GM12878 (cell line): Measurements from ENCODE around the gene ZNF669. TPM values are rescaled to one million over a fixed set of nuclear protein-coding genes. Genes with fewer than 3 reads are reported as not detected.

Experiments used
- ATAC-seq: fragments of 200-7000 bp; cut with Tn5 transposase; 3 replicates; pipeline ENCODE4 v1.9.1; 2020; ENCODE audit warnings: mild to moderate bottlenecking, moderate library complexity
- BruUV-seq: library from RNA; stranded (reverse); fragments of 400-500 nt; replicated peaks from 2 replicates; lab custom pipeline; 2021; lab: Mats Ljungman, UMichigan
- CTCF ChIA-PET: fragments of 300-600 bp; sonication (Branson Sonifier 250); formaldehyde crosslinking; extraction: SDS; loops from one replicate; lab custom pipeline; 2021; ENCODE audit warnings: inconsistent platforms; lab: Yijun Ruan, JAX
- POLR2A ChIA-PET: fragments of 350-600 bp; formaldehyde crosslinking; extraction: SDS; loops from one replicate; lab custom pipeline; 2021; ENCODE audit warnings: inconsistent platforms; lab: Charles Lee
- RAD21 ChIA-PET: fragments of 300-600 bp; sonication (Branson Sonifier 250); formaldehyde crosslinking; loops from one replicate; lab custom pipeline; 2023; ENCODE audit warnings: antibody characterized with exemption; ENCODE audit not compliant: unreplicated experiment; lab: Charles Lee
- SMC1A ChIA-PET: fragments of 300-600 bp; sonication (Branson Sonifier 250); formaldehyde crosslinking; loops from one replicate; lab custom pipeline; 2023; ENCODE audit not compliant: unreplicated experiment, uncharacterized antibody; lab: Charles Lee
- DNase-seq: peaks from one replicate; pipeline ENCODE4 v3.0.0-alpha.2; 2011; ENCODE audit warnings: low read depth, low spot score
- FAIRE-seq: peaks from 3 replicates; lab custom pipeline; 2011; peaks lifted over from hg19 to GRCh38; lab: Jason Lieb, UNC
- H2AFZ ChIP-seq: 2 replicates; pipeline ENCODE4 v1.6.0; 2011; ENCODE audit warnings: low read depth, low read length, control low read depth; ENCODE audit not compliant: control insufficient read depth
- H3K27ac ChIP-seq: 2 replicates; pipeline ENCODE4 v1.5.1; 2011; ENCODE audit warnings: control low read depth; ENCODE audit not compliant: control insufficient read depth, insufficient read depth
- H3K27me3 ChIP-seq, 2 experiments: replicated peaks in 1 of 2; 2 replicates each; pipeline versions ENCODE4 v1.6.0 to v1.6.1; 2011; ENCODE audit warnings: low read length in 1 of 2; ENCODE audit not compliant: control insufficient read depth in 2 of 2, insufficient read depth in 2 of 2
- H3K36me3 ChIP-seq, 2 experiments: 2 replicates each; pipeline ENCODE4 v1.5.1; 2011; ENCODE audit warnings: low read length in 1 of 2; ENCODE audit not compliant: control insufficient read depth in 2 of 2, insufficient read depth in 2 of 2
- H3K4me1 ChIP-seq: 2 replicates; pipeline ENCODE4 v1.6.1; 2011; ENCODE audit warnings: mild to moderate bottlenecking, low read length, moderate library complexity, mixed read lengths; ENCODE audit not compliant: control insufficient read depth, insufficient read depth
- H3K4me2 ChIP-seq: 2 replicates; pipeline ENCODE4 v1.6.0; 2011; ENCODE audit warnings: control low read depth; ENCODE audit not compliant: control insufficient read depth, insufficient read depth
- H3K4me3 ChIP-seq: fragments of 200-600 bp; sonication (generic); 2 replicates; pipeline ENCODE4 v1.5.1; 2016
- H3K79me2 ChIP-seq: 2 replicates; pipeline ENCODE4 v1.6.0; 2011; ENCODE audit warnings: low read length; ENCODE audit not compliant: control insufficient read depth, insufficient read depth
- H3K9ac ChIP-seq: 2 replicates; pipeline ENCODE4 v1.8.0; 2011; ENCODE audit warnings: low read length, control low read depth, mixed read lengths; ENCODE audit not compliant: control insufficient read depth, insufficient read depth
- H3K9me3 ChIP-seq: replicated peaks from 3 replicates; pipeline ENCODE4 v1.5.1; 2011; ENCODE audit warnings: mild to moderate bottlenecking, low read length; ENCODE audit not compliant: control insufficient read depth, insufficient read depth
- H4K20me1 ChIP-seq: 2 replicates; pipeline ENCODE4 v1.6.0; 2011; ENCODE audit not compliant: control insufficient read depth, insufficient read depth
- ASH2L ChIP-seq: fragments of 300-600, 200-600 bp; sonication (generic); IDR thresholded peaks from 2 replicates; pipeline ENCODE4 v1.6.1; 2017; ENCODE audit warnings: low read depth, mild to moderate bottlenecking, borderline replicate concordance
- EZH2 ChIP-seq: IDR thresholded peaks from 2 replicates; pipeline ENCODE4 v1.6.1; 2012; ENCODE audit warnings: low read depth, mild to moderate bottlenecking, control low read depth, inconsistent platforms, low read length, borderline replicate concordance; ENCODE audit not compliant: control insufficient read depth
- MYB ChIP-seq: fragments of 150-350 bp; IDR thresholded peaks from 2 replicates; pipeline ENCODE4 v1.6.1; 2014; ENCODE audit warnings: mild to moderate bottlenecking, low read depth, low read length, borderline replicate concordance
- POU2F2 ChIP-seq: IDR thresholded peaks from 3 replicates; pipeline ENCODE4 v1.6.1; 2011; ENCODE audit warnings: low read depth, mild to moderate bottlenecking, low read length, borderline replicate concordance
- RCOR1 ChIP-seq: conservative IDR thresholded peaks from 2 replicates; pipeline ENCODE4 v1.6.1; 2012; ENCODE audit warnings: low read depth, low read length, improper control_type of control experiment
- RUNX3 ChIP-seq: IDR thresholded peaks from 2 replicates; pipeline ENCODE4 v1.6.1; 2012; ENCODE audit warnings: low read length, inconsistent platforms
- SP1 ChIP-seq: IDR thresholded peaks from one replicate; pipeline ENCODE4 v1.6.1; 2011; ENCODE audit warnings: low read depth, low read length
- ZNF622 ChIP-seq: fragments of 450-650 bp; IDR thresholded peaks from 2 replicates; pipeline ENCODE4 v1.6.1; 2017; ENCODE audit warnings: mild to moderate bottlenecking, inconsistent platforms
- WGBS: methylation state at CpG from one replicate; pipeline ENCODE4 v1.1.6; 2016; ENCODE audit warnings: low lambda C conversion rate; ENCODE audit not compliant: insufficient replicate concordance, insufficient coverage; ENCODE audit errors: missing lambda C conversion rate; 5-methylcytosine and 5-hydroxymethylcytosine counted together
- in situ Hi-C: fragments of 300-500 bp; cut with MboI; formaldehyde crosslinking; loops from 9 replicates; pipeline ENCODE4 v1.14.3; 2018; ENCODE audit warnings: mixed read lengths
- intact Hi-C: fragments of 100-400 bp; cut with micrococcal nuclease; formaldehyde crosslinking; loops from one replicate; pipeline ENCODE4 v1.14.2; 2022; ENCODE audit not compliant: unreplicated experiment
- polyA plus RNA-seq, 11 experiments: library from polyadenylated mRNA; depleted of rRNA in 4 of 11; unstranded in 6 of 11; stranded (reverse) in 5 of 11; fragments of >200 nt; fragmentation: Nextera tagmentation in 4 of 11; fragmentation: Illumina TruSeq in 1 of 11; extraction: Ambion mirVana in 4 of 11; extraction: Trizol in 1 of 11; gene quantifications; 1 replicate in 1 of 11; 2 replicates in 10 of 11; pipeline versions ENCODE4 v1.2.1 to v1.2.3, GENCODE V29; 2011 to 2016; ENCODE audit warnings: inconsistent platforms in 2 of 11, missing spikeins in 2 of 11, low read depth in 1 of 11
- total RNA-seq, 4 experiments: library from RNA; depleted of rRNA in 3 of 4; stranded (reverse); fragments of >200 nt in 3 of 4; fragmentation: Illumina TruSeq in 1 of 4; extraction: Trizol in 1 of 4; gene quantifications; 2 replicates each; pipeline versions ENCODE4 v1.2.1 to v1.2.3, GENCODE V29; 2013 to 2021
- TF ChIP-seq, protein P1 (sequence below): fragments of 450-650 bp; IDR thresholded peaks from 2 replicates; pipeline ENCODE4 v1.6.1; 2016; ENCODE audit warnings: mild to moderate bottlenecking
- TF ChIP-seq, protein P2 (sequence below): fragments of 150-350 bp; IDR thresholded peaks from 2 replicates; pipeline ENCODE4 v1.6.1; 2016; ENCODE audit warnings: low read depth, low read length

Gene ZNF669
- total and polyA plus RNA-seq, 10 of the 15 experiments (the other 5 are each of a cell fraction or from before 2014, with no cell fraction given): 4.8 to 11.1 (median 5.8) TPM

DNA sequence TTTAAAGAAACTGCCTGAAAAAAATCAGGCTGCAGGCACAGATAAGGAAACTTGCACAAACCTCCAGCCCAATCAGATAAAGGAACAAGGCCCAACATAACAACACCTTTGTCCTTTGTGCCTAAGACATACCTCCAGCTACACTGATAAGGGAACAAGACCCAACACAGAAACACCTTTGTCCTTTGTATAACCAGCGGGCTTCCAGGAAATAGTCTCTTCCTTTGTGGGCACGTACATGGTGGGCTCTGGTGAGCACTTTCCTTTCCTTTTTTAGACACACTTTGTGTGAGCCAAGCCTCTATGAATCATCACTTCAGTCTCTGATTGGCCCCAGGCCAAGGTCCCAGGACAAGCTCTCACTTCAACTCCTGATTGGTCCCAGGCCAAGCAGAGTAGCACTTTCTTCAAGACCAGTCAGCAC, 49.2 kb downstream of the ZNF669 start:
- H3K9me3 ChIP-seq: peaks cover 10% of the 10 kb centered on the region
- H3K27me3 ChIP-seq: no peaks in the 10 kb centered on the region
- DNase-seq: no peak
- ChIA-PET SMC1A (no interaction called here), RAD21 (no interaction called here), CTCF (no interaction called here), POLR2A (no interaction called here)
- H3K27ac ChIP-seq: no peak overlapping the region
- no peak for FAIRE-seq
- H3K9ac ChIP-seq: no peak overlapping the region
- no peak for ATAC-seq
- H2AFZ ChIP-seq: no peak overlapping the region
- 26% methylated on average over 2 of the region's 2 CpGs for WGBS
- no TSS peak for BruUV-seq
- H3K4me2 ChIP-seq: no peak overlapping the region
- H3K36me3 ChIP-seq: no peaks in the 10 kb centered on the region
- no peak for TF ChIP-seq POU2F2
- TF ChIP-seq, protein P1, sequence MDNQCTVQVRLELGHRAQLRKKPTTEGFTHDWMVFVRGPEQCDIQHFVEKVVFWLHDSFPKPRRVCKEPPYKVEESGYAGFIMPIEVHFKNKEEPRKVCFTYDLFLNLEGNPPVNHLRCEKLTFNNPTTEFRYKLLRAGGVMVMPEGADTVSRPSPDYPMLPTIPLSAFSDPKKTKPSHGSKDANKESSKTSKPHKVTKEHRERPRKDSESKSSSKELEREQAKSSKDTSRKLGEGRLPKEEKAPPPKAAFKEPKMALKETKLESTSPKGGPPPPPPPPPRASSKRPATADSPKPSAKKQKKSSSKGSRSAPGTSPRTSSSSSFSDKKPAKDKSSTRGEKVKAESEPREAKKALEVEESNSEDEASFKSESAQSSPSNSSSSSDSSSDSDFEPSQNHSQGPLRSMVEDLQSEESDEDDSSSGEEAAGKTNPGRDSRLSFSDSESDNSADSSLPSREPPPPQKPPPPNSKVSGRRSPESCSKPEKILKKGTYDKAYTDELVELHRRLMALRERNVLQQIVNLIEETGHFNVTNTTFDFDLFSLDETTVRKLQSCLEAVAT: no peak
- no peak for TF ChIP-seq RCOR1
- TF ChIP-seq, protein P2, sequence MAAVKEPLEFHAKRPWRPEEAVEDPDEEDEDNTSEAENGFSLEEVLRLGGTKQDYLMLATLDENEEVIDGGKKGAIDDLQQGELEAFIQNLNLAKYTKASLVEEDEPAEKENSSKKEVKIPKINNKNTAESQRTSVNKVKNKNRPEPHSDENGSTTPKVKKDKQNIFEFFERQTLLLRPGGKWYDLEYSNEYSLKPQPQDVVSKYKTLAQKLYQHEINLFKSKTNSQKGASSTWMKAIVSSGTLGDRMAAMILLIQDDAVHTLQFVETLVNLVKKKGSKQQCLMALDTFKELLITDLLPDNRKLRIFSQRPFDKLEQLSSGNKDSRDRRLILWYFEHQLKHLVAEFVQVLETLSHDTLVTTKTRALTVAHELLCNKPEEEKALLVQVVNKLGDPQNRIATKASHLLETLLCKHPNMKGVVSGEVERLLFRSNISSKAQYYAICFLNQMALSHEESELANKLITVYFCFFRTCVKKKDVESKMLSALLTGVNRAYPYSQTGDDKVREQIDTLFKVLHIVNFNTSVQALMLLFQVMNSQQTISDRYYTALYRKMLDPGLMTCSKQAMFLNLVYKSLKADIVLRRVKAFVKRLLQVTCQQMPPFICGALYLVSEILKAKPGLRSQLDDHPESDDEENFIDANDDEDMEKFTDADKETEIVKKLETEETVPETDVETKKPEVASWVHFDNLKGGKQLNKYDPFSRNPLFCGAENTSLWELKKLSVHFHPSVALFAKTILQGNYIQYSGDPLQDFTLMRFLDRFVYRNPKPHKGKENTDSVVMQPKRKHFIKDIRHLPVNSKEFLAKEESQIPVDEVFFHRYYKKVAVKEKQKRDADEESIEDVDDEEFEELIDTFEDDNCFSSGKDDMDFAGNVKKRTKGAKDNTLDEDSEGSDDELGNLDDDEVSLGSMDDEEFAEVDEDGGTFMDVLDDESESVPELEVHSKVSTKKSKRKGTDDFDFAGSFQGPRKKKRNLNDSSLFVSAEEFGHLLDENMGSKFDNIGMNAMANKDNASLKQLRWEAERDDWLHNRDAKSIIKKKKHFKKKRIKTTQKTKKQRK: no peak
- TF ChIP-seq ZNF622: no peak
- no peak for TF ChIP-seq EZH2
- TF ChIP-seq RUNX3: no peak
- TF ChIP-seq MYB: no peak
- no peak for TF ChIP-seq SP1
- TF ChIP-seq ASH2L: no peak
- no peaks in the 10 kb centered on the region for H3K79me2 ChIP-seq
- H3K4me3 ChIP-seq: no peak overlapping the region
- no peaks in the 10 kb centered on the region for H3K4me1 ChIP-seq
- intact Hi-C loops (no loop called here), in situ Hi-C loops (no loop called here)
- no peaks in the 10 kb centered on the region for H4K20me1 ChIP-seq

Other genes starting within 250 kb of the ZNF669 start
- gene AHCTF1, start 172.4 kb downstream of the ZNF669 start, total RNA-seq (2014; rRNA removed): 25.5 and 25.6 TPM in 2 replicates
- gene AHCTF1, start 172.4 kb downstream of the ZNF669 start, total RNA-seq (2014; rRNA removed; fragmentation: Illumina TruSeq; extraction: Trizol): 45.5 and 51.1 TPM in 2 replicates
- gene AHCTF1, start 172.4 kb downstream of the ZNF669 start, total RNA-seq (2021): 27.1 and 29.3 TPM in 2 replicates
- gene AHCTF1, start 172.4 kb downstream of the ZNF669 start, polyA plus RNA-seq (2011; rRNA removed): 19.4 and 27.7 TPM in 2 replicates
- gene AHCTF1, start 172.4 kb downstream of the ZNF669 start, polyA plus RNA-seq (2014; fragmentation: Illumina TruSeq; extraction: Trizol): 44.3 and 56.5 TPM in 2 replicates
- gene AHCTF1, start 172.4 kb downstream of the ZNF669 start, polyA plus RNA-seq (2014; fragmentation: Nextera tagmentation; extraction: Ambion mirVana): 1 to 10 TPM; 3.4 to 5.3 TPM
- gene AHCTF1, start 172.4 kb downstream of the ZNF669 start, polyA plus RNA-seq (2014; rRNA removed): 15.4 and 17.2 TPM in 2 replicates
- 10 to 100 TPM; 15.5 to 16.1 TPM for gene AHCTF1, start 172.4 kb downstream of the ZNF669 start, polyA plus RNA-seq (2016; fragmentation: Nextera tagmentation; extraction: Ambion mirVana)
- 1.3 and 1.8 TPM in 2 replicates for gene ZNF695, start 96.3 kb downstream of the ZNF669 start, total RNA-seq (2014; rRNA removed)
- gene ZNF695, start 96.3 kb downstream of the ZNF669 start, total RNA-seq (2014; rRNA removed; fragmentation: Illumina TruSeq; extraction: Trizol): 1.2 and 1.8 TPM in 2 replicates
- gene ZNF695, start 96.3 kb downstream of the ZNF669 start, total RNA-seq (2021): 0.93 and 1.7 TPM in 2 replicates
- gene ZNF695, start 96.3 kb downstream of the ZNF669 start, polyA plus RNA-seq (2011; rRNA removed): 0.04 and 0.07 TPM in 2 replicates
- gene ZNF695, start 96.3 kb downstream of the ZNF669 start, polyA plus RNA-seq (2014; fragmentation: Illumina TruSeq; extraction: Trizol): 1.1 and 1.4 TPM in 2 replicates
- 1 to 10 TPM in 1 of 2 experiments, under 1 TPM in 1; 0.42 to 1.4 TPM for gene ZNF695, start 96.3 kb downstream of the ZNF669 start, polyA plus RNA-seq (2014; fragmentation: Nextera tagmentation; extraction: Ambion mirVana)
- 0.39 and 0.60 TPM in 2 replicates for gene ZNF695, start 96.3 kb downstream of the ZNF669 start, polyA plus RNA-seq (2014; rRNA removed)
- 1 to 10 TPM; 1.2 TPM for gene ZNF695, start 96.3 kb downstream of the ZNF669 start, polyA plus RNA-seq (2016; fragmentation: Nextera tagmentation; extraction: Ambion mirVana)
- 4.9 TPM in 2 replicates for gene ZNF670, start 25.5 kb downstream of the ZNF669 start, total RNA-seq (2014; rRNA removed)
- 6.0 and 6.5 TPM in 2 replicates for gene ZNF670, start 25.5 kb downstream of the ZNF669 start, total RNA-seq (2014; rRNA removed; fragmentation: Illumina TruSeq; extraction: Trizol)
- gene ZNF670, start 25.5 kb downstream of the ZNF669 start, total RNA-seq (2021): 2.0 and 3.0 TPM in 2 replicates
- 3.7 and 6.6 TPM in 2 replicates for gene ZNF670, start 25.5 kb downstream of the ZNF669 start, polyA plus RNA-seq (2011; rRNA removed)
- 5.2 and 6.7 TPM in 2 replicates for gene ZNF670, start 25.5 kb downstream of the ZNF669 start, polyA plus RNA-seq (2014; fragmentation: Illumina TruSeq; extraction: Trizol)
- gene ZNF670, start 25.5 kb downstream of the ZNF669 start, polyA plus RNA-seq (2014; fragmentation: Nextera tagmentation; extraction: Ambion mirVana): 1 to 10 TPM; 5.3 to 7.4 TPM
- 2.2 and 3.2 TPM in 2 replicates for gene ZNF670, start 25.5 kb downstream of the ZNF669 start, polyA plus RNA-seq (2014; rRNA removed)
- gene ZNF670, start 25.5 kb downstream of the ZNF669 start, polyA plus RNA-seq (2016; fragmentation: Nextera tagmentation; extraction: Ambion mirVana): 1 to 10 TPM; 7.9 to 9.0 TPM
- 27.5 and 32.9 TPM in 2 replicates for gene ZNF124, start 67.7 kb upstream of the ZNF669 start, total RNA-seq (2014; rRNA removed)
- gene ZNF124, start 67.7 kb upstream of the ZNF669 start, total RNA-seq (2014; rRNA removed; fragmentation: Illumina TruSeq; extraction: Trizol): 37.5 and 38.5 TPM in 2 replicates
- 24.4 and 25.8 TPM in 2 replicates for gene ZNF124, start 67.7 kb upstream of the ZNF669 start, total RNA-seq (2021)
- gene ZNF124, start 67.7 kb upstream of the ZNF669 start, polyA plus RNA-seq (2011; rRNA removed): 13.2 and 19.7 TPM in 2 replicates
- 14.1 and 15.1 TPM in 2 replicates for gene ZNF124, start 67.7 kb upstream of the ZNF669 start, polyA plus RNA-seq (2014; fragmentation: Illumina TruSeq; extraction: Trizol)
- 1 to 10 TPM; 6.8 to 7.3 TPM for gene ZNF124, start 67.7 kb upstream of the ZNF669 start, polyA plus RNA-seq (2014; fragmentation: Nextera tagmentation; extraction: Ambion mirVana)
- 6.7 and 7.7 TPM in 2 replicates for gene ZNF124, start 67.7 kb upstream of the ZNF669 start, polyA plus RNA-seq (2014; rRNA removed)
- 10 to 100 TPM; 11.4 to 11.8 TPM for gene ZNF124, start 67.7 kb upstream of the ZNF669 start, polyA plus RNA-seq (2016; fragmentation: Nextera tagmentation; extraction: Ambion mirVana)
- gene VN1R5, start 151.7 kb upstream of the ZNF669 start, total RNA-seq (2014; rRNA removed): not detected in 2 replicates
- gene VN1R5, start 151.7 kb upstream of the ZNF669 start, total RNA-seq (2014; rRNA removed; fragmentation: Illumina TruSeq; extraction: Trizol): not detected in 2 replicates
- gene VN1R5, start 151.7 kb upstream of the ZNF669 start, total RNA-seq (2021): not detected in 2 replicates
- gene VN1R5, start 151.7 kb upstream of the ZNF669 start, polyA plus RNA-seq (2011; rRNA removed): not detected in 2 replicates
- gene VN1R5, start 151.7 kb upstream of the ZNF669 start, polyA plus RNA-seq (2014; fragmentation: Illumina TruSeq; extraction: Trizol): not detected in 2 replicates
- gene VN1R5, start 151.7 kb upstream of the ZNF669 start, polyA plus RNA-seq (2014; fragmentation: Nextera tagmentation; extraction: Ambion mirVana): not detected
- not detected in 2 replicates for gene VN1R5, start 151.7 kb upstream of the ZNF669 start, polyA plus RNA-seq (2014; rRNA removed)
- gene VN1R5, start 151.7 kb upstream of the ZNF669 start, polyA plus RNA-seq (2016; fragmentation: Nextera tagmentation; extraction: Ambion mirVana): not detected
- 16.6 and 21.0 TPM in 2 replicates for gene ZNF496, start 227.5 kb upstream of the ZNF669 start, total RNA-seq (2014; rRNA removed)
- 11.6 and 12.1 TPM in 2 replicates for gene ZNF496, start 227.5 kb upstream of the ZNF669 start, total RNA-seq (2014; rRNA removed; fragmentation: Illumina TruSeq; extraction: Trizol)
- gene ZNF496, start 227.5 kb upstream of the ZNF669 start, total RNA-seq (2021): 24.9 and 26.4 TPM in 2 replicates
- 14.5 and 21.4 TPM in 2 replicates for gene ZNF496, start 227.5 kb upstream of the ZNF669 start, polyA plus RNA-seq (2011; rRNA removed)
- gene ZNF496, start 227.5 kb upstream of the ZNF669 start, polyA plus RNA-seq (2014; fragmentation: Illumina TruSeq; extraction: Trizol): 11.5 and 12.7 TPM in 2 replicates
- 1 to 10 TPM; 1.6 to 3.0 TPM for gene ZNF496, start 227.5 kb upstream of the ZNF669 start, polyA plus RNA-seq (2014; fragmentation: Nextera tagmentation; extraction: Ambion mirVana)
- 21.4 and 21.9 TPM in 2 replicates for gene ZNF496, start 227.5 kb upstream of the ZNF669 start, polyA plus RNA-seq (2014; rRNA removed)
- gene ZNF496, start 227.5 kb upstream of the ZNF669 start, polyA plus RNA-seq (2016; fragmentation: Nextera tagmentation; extraction: Ambion mirVana): 10 to 100 TPM; 12.3 TPM